ENCODE results near the gene RALGDS.

DNA sequence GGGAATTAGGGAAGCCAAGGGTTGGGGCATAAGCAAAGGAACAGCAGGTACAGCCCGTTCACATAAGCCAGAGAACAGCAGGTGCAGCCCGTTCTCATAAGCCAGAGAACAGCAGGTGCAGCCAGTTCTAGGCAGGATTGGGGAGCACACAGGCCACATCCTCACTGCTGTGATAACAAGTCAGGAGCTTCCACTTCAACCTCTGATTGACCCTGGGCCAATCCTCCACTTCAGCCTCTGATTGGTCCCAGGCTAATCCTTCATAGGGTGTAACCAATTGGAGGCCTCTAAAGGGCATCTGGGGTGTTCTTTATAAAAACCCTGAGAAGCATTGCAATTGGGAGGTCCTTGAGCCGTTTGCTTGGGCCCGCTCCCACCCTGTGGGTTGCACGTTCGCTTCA lies 31.8 kb downstream of the RALGDS start:
- TF ChIP-seq, protein P1, sequence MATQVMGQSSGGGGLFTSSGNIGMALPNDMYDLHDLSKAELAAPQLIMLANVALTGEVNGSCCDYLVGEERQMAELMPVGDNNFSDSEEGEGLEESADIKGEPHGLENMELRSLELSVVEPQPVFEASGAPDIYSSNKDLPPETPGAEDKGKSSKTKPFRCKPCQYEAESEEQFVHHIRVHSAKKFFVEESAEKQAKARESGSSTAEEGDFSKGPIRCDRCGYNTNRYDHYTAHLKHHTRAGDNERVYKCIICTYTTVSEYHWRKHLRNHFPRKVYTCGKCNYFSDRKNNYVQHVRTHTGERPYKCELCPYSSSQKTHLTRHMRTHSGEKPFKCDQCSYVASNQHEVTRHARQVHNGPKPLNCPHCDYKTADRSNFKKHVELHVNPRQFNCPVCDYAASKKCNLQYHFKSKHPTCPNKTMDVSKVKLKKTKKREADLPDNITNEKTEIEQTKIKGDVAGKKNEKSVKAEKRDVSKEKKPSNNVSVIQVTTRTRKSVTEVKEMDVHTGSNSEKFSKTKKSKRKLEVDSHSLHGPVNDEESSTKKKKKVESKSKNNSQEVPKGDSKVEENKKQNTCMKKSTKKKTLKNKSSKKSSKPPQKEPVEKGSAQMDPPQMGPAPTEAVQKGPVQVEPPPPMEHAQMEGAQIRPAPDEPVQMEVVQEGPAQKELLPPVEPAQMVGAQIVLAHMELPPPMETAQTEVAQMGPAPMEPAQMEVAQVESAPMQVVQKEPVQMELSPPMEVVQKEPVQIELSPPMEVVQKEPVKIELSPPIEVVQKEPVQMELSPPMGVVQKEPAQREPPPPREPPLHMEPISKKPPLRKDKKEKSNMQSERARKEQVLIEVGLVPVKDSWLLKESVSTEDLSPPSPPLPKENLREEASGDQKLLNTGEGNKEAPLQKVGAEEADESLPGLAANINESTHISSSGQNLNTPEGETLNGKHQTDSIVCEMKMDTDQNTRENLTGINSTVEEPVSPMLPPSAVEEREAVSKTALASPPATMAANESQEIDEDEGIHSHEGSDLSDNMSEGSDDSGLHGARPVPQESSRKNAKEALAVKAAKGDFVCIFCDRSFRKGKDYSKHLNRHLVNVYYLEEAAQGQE (IDR thresholded peaks at IDR 0.05; ENCODE audit: low read depth): no peak
- TF ChIP-seq FOXM1 (IDR thresholded peaks at IDR 0.05; ENCODE audit: borderline replicate concordance, low read depth): no peak
- no peak for TF ChIP-seq TEAD4 (IDR thresholded peaks at IDR 0.05)
